Stimulated activated CD4-positive, alpha-beta T cell treated with anti-CD3 and anti-CD28 coated beads, Interleukin-12 subunit alpha, Interleukin-12 subunit beta, amount 100 ng/mL, for 4 hours (primary cell): ENCODE results near the gene PPARG.

ENCODE experiments used
- DNase-seq: peaks from one replicate; pipeline ENCODE4 v3.0.0-alpha.2; 2020

Gene PPARG

GRCh38 chr3:12420393-12420792 is 131.5 kb downstream of the PPARG start:
- no peak for DNase-seq

- no peak for DNase-seq
These were observed 132.3 kb downstream of the PPARG start for GRCh38 chr3:12421132-12421531.

GRCh38 chr3:12423131-12423530 is 134.3 kb downstream of the PPARG start:
- no peak for DNase-seq

GRCh38 chr3:12423918-12424630 is 135.2 kb downstream of the PPARG start:
- DNase-seq = peak; percentile 7

- no peak for DNase-seq
These were observed 135.9 kb downstream of the PPARG start for GRCh38 chr3:12424635-12425319.

- no peak for DNase-seq
These were observed 137.1 kb downstream of the PPARG start for GRCh38 chr3:12425850-12426579.

GRCh38 chr3:12427551-12427950 is 138.7 kb downstream of the PPARG start:
- DNase-seq = no peak

- DNase-seq = no peak
These were observed 139.3 kb downstream of the PPARG start for GRCh38 chr3:12428126-12428525.

GRCh38 chr3:12430086-12430485 is 141.2 kb downstream of the PPARG start:
- DNase-seq = no peak

- DNase-seq = no peak
These were observed 145.0 kb downstream of the PPARG start for GRCh38 chr3:12433823-12434222.

- no peak for DNase-seq
These were observed 147.8 kb downstream of the PPARG start for GRCh38 chr3:12436514-12437220.

GRCh38 chr3:12437221-12437605 is 148.3 kb downstream of the PPARG start:
- DNase-seq = no peak

GRCh38 chr3:12437861-12438260 is 149.0 kb downstream of the PPARG start:
- DNase-seq = no peak

GRCh38 chr3:12438318-12438717 is 149.4 kb downstream of the PPARG start:
- DNase-seq = no peak

- DNase-seq = no peak
These were observed 150.5 kb downstream of the PPARG start for GRCh38 chr3:12439161-12439940.

GRCh38 chr3:12440927-12441714 is 152.3 kb downstream of the PPARG start:
- DNase-seq = no peak

- no peak for DNase-seq
These were observed 154.0 kb downstream of the PPARG start for GRCh38 chr3:12442654-12443501.

GRCh38 chr3:12443781-12444522 is 155.1 kb downstream of the PPARG start:
- no peak for DNase-seq

GRCh38 chr3:12444582-12445471 is 156.0 kb downstream of the PPARG start:
- DNase-seq = no peak
